OCI-LY3 (cell line): ENCODE results near the gene ARID1B.

Experiments used
- H2AFZ ChIP-seq: fragments of 200-600, 300-600 bp; shearing (Covaris generic); 2 replicates; pipeline ENCODE4 v1.6.0; 2014; ENCODE audit warnings: antibody characterized with exemption, low read depth, low read length
- H3K27ac ChIP-seq: fragments of 200-600, 300-600 bp; sonication (generic); 2 replicates; pipeline ENCODE4 v1.5.1; 2014; ENCODE audit warnings: mild to moderate bottlenecking, low read length, moderate library complexity, mixed read lengths
- H3K27me3 ChIP-seq: fragments of 200-600, 300-600 bp; sonication (generic); 2 replicates; pipeline ENCODE4 v1.6.1; 2014; ENCODE audit warnings: low read depth, low read length, mixed read lengths
- H3K36me3 ChIP-seq: fragments of 200-600, 300-600 bp; sonication (generic); replicated peaks from 2 replicates; pipeline ENCODE3; 2014; ENCODE audit warnings: low read depth, low read length, mixed read lengths
- H3K4me1 ChIP-seq: fragments of 300-600, 200-600 bp; sonication (generic); 2 replicates; pipeline ENCODE4 v1.6.1; 2014; ENCODE audit warnings: low read length, mixed read lengths
- H3K4me2 ChIP-seq: fragments of 200-600, 300-600 bp; sonication (generic); 2 replicates; pipeline ENCODE4 v1.6.1; 2014; ENCODE audit warnings: low read length, mixed read lengths
- H3K4me3 ChIP-seq: fragments of 300-600, 200-600 bp; sonication (generic); 2 replicates; pipeline ENCODE4 v1.5.1; 2014; ENCODE audit warnings: antibody characterized with exemption, mild to moderate bottlenecking, low read length, moderate library complexity
- H3K79me2 ChIP-seq: fragments of 300-600, 200-600 bp; shearing (Covaris generic); 2 replicates; pipeline ENCODE4 v1.6.1; 2014; ENCODE audit warnings: mild to moderate bottlenecking, low read length, mixed read lengths
- H3K9ac ChIP-seq: fragments of 300-600, 200-600 bp; shearing (Covaris generic); 2 replicates; pipeline ENCODE4 v1.6.0; 2014; ENCODE audit warnings: mild to moderate bottlenecking, low read length, moderate library complexity
- H3K9me3 ChIP-seq: fragments of 200-600, 300-600 bp; shearing (Covaris generic); 2 replicates; pipeline ENCODE4 v1.6.1; 2014; ENCODE audit warnings: low read length, mixed read lengths; ENCODE audit not compliant: insufficient read depth
- H4K20me1 ChIP-seq: fragments of 200-600, 300-600 bp; sonication (generic); 2 replicates; pipeline ENCODE4 v1.6.1; 2016; ENCODE audit warnings: low read length, mixed read lengths; ENCODE audit not compliant: insufficient read depth
- EZH2phosphoT487 ChIP-seq: fragments of 200-600 bp; shearing (Covaris generic); IDR thresholded peaks from 2 replicates; pipeline ENCODE4 v1.6.1; 2018; ENCODE audit warnings: antibody characterized with exemption, mixed run types, low read depth
- TF ChIP-seq, protein P1 (sequence below): fragments of 200-600, 300-600 bp; sonication (generic); IDR thresholded peaks from 2 replicates; pipeline ENCODE4 v1.5.1; 2014; ENCODE audit warnings: antibody characterized with exemption, low read length, low read depth

The ARID1B gene

DNA sequence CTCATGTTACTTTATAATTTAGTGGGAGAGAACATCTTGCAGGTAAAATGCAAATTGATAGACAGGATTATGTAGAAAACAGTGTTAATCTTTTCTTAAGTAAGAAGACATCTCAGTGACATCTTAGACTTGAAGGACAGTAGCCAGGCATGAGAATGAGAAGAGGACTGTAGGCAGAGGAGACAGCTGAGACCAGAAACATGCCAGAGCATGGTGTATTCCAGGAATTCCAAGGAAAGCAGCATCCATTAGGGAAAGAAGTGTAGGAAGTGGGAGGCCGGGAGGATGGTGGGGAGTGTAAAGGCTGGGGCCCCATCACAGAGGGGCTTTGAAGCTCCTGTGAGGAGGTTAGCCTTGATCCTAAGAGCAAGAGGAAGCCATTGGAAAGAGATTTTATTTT, 225.6 kb downstream of the ARID1B start:
- no peak for TF ChIP-seq EZH2phosphoT487
- TF ChIP-seq, protein P1, sequence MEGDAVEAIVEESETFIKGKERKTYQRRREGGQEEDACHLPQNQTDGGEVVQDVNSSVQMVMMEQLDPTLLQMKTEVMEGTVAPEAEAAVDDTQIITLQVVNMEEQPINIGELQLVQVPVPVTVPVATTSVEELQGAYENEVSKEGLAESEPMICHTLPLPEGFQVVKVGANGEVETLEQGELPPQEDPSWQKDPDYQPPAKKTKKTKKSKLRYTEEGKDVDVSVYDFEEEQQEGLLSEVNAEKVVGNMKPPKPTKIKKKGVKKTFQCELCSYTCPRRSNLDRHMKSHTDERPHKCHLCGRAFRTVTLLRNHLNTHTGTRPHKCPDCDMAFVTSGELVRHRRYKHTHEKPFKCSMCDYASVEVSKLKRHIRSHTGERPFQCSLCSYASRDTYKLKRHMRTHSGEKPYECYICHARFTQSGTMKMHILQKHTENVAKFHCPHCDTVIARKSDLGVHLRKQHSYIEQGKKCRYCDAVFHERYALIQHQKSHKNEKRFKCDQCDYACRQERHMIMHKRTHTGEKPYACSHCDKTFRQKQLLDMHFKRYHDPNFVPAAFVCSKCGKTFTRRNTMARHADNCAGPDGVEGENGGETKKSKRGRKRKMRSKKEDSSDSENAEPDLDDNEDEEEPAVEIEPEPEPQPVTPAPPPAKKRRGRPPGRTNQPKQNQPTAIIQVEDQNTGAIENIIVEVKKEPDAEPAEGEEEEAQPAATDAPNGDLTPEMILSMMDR = no peak
- H4K20me1 ChIP-seq = peaks cover 4% of the 10 kb centered on the region; the same call in 1 of the 2 replicates

DNA sequence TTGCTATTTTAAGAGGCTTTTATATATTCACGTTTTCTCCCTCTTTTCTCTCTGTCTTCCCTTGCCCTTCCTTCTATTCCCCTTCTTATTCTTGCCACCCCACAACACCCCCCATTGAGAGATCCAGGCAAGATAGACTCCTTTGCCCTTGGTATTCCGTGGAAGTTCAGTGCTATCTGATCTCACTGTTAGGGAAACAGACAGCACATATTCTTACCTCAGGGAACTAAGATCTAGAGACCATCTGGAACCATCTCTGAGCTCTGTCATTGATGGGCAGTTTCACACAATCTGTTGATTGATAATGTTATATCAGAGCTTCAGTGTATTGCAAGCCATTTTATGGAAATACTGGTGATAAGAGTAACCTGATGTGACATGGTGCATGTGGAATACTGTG, 228.8 kb downstream of the ARID1B start:
- H3K4me2 ChIP-seq = no peak overlapping the region
- no peaks in the 10 kb centered on the region for H3K9me3 ChIP-seq
- H3K27ac ChIP-seq = no peak overlapping the region
- no peak overlapping the region for H3K9ac ChIP-seq
- H3K27me3 ChIP-seq = no peaks in the 10 kb centered on the region
- TF ChIP-seq EZH2phosphoT487 = no peak
- TF ChIP-seq, protein P1 = no peak
- peaks cover 3% of the 10 kb centered on the region; the same call in 1 of the 2 replicates for H4K20me1 ChIP-seq
- peaks cover 41% of the 10 kb centered on the region for H3K79me2 ChIP-seq
- H3K36me3 ChIP-seq = no peaks in the 10 kb centered on the region
- H3K4me1 ChIP-seq = peaks cover 16% of the 10 kb centered on the region
- no peak overlapping the region for H2AFZ ChIP-seq
- no peak overlapping the region for H3K4me3 ChIP-seq

More for the DNA sequence above, 225.6 kb downstream of the ARID1B start:
- H3K4me2 ChIP-seq = no peak overlapping the region
- H3K79me2 ChIP-seq = peaks cover 19% of the 10 kb centered on the region
- no peak overlapping the region for H3K27ac ChIP-seq
- H3K4me1 ChIP-seq = peaks cover 16% of the 10 kb centered on the region
- H2AFZ ChIP-seq = no peak overlapping the region
- no peak overlapping the region for H3K4me3 ChIP-seq
- no peak overlapping the region for H3K9ac ChIP-seq
- H3K9me3 ChIP-seq = no peaks in the 10 kb centered on the region
- no peaks in the 10 kb centered on the region for H3K36me3 ChIP-seq
- H3K27me3 ChIP-seq = no peaks in the 10 kb centered on the region

DNA sequence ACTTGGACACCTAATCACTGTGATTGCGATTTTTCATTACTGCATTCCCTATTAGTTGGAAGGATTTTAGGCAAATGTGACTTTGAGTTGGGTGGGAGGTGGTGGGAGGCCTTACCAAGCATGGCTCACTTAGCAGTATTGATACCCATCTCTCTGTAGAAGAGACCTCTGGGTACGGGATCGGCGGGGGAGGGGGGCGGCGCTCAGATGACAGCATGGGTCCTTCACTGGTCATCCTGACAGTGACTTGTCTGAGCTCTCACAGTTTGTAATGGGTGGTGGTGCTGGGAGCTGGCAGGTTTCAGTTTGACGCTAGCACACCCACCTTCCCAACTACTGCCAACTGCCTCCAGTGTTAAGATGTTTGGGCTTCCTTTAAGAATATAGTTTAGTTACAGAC, 231.4 kb downstream of the ARID1B start:
- Histone ChIP-seq H3K79me2 (peaks cover 47% of the 10 kb centered on the region), H4K20me1 (peaks cover 9% of the 10 kb centered on the region; the same call in 1 of the 2 replicates), H3K9me3 (no peaks in the 10 kb centered on the region), H3K27ac (no peak overlapping the region), H3K9ac (no peak overlapping the region), H2AFZ (no peak overlapping the region), H3K4me2 (no peak overlapping the region), H3K36me3 (no peaks in the 10 kb centered on the region), H3K4me3 (no peak overlapping the region), H3K27me3 (no peaks in the 10 kb centered on the region), H3K4me1 (peaks cover 16% of the 10 kb centered on the region)
- TF ChIP-seq, protein P1 = no peak

DNA sequence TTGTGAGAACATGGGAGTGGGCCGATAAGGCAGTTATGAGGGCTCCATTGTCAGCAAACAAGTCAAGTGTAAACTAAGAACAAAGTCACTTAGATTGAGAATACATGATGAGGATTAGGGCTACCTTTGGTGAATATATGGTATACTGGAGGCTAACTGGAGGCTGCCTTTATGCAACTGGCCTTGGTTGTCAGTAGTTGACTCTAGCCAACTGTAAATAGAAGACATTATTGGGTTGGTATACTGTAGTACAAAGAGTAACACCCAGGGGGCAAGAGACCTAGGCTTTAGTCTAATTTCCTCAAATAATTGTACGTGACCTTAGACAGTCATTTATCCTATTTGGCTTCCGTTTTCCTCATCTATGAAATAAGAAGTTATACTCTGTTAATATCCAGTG, 235.2 kb downstream of the ARID1B start:
- peaks cover 9% of the 10 kb centered on the region for H3K4me1 ChIP-seq

More for the DNA sequence above, 235.2 kb downstream of the ARID1B start:
- H3K4me2 ChIP-seq = no peak overlapping the region
- H3K36me3 ChIP-seq = no peaks in the 10 kb centered on the region
- H3K27me3 ChIP-seq = no peaks in the 10 kb centered on the region
- H2AFZ ChIP-seq = no peak overlapping the region
- H3K9ac ChIP-seq = no peak overlapping the region
- H3K79me2 ChIP-seq = peaks cover 52% of the 10 kb centered on the region
- no peak overlapping the region for H3K4me3 ChIP-seq
- TF ChIP-seq EZH2phosphoT487 = no peak
- TF ChIP-seq, protein P1 = no peak
- H4K20me1 ChIP-seq = peaks cover 27% of the 10 kb centered on the region; the same call in 1 of the 2 replicates
- no peaks in the 10 kb centered on the region for H3K9me3 ChIP-seq
- no peak overlapping the region for H3K27ac ChIP-seq
